Right ventricle myocardium inferior (tissue), 1 donor: Measurements from ENCODE around the gene LOXHD1. TPM values are rescaled to one million over a fixed set of nuclear protein-coding genes. Genes with fewer than 3 reads are reported as not detected.

Experiments used
- ATAC-seq: fragments of 200-7000 bp; cut with Tn5 transposase; one replicate; pipeline ENCODE4 v1.9.1; 2020; ENCODE audit warnings: mild to moderate bottlenecking, moderate library complexity
- DNase-seq: peaks from one replicate; pipeline ENCODE4 v3.0.0; 2021; ENCODE audit errors: missing footprints
- intact Hi-C: fragments of 100-400 bp; cut with DNase I; formaldehyde crosslinking; loops from one replicate; pipeline ENCODE4 v1.11.0; 2022
- total RNA-seq: library from RNA; stranded (reverse); fragmentation: NEBNext Ultra II Directional; extraction: Animal tissue kit (Norgen Biotek cat#: 25700); gene quantifications from one replicate; pipeline ENCODE4 v1.2.1, GENCODE V29; 2021
- donor health status: DM: no; HTN: yes; CAD: no; lungs with severe emphysema.

Gene LOXHD1
- total RNA-seq, 1 donor from 2014 or later, result 0.35 TPM

- no peak for ATAC-seq
- intact Hi-C loops, result no loop called here
These were observed 19.3 kb upstream of the LOXHD1 start for GRCh38 chr18:46676182-46676835.

GRCh38 chr18:46675112-46675511, 18.1 kb upstream of the LOXHD1 start:
- intact Hi-C loops, result no loop called here
- ATAC-seq (no peak), DNase-seq (peak; percentile 34)

More at GRCh38 chr18:46676182-46676835, 19.3 kb upstream of the LOXHD1 start:
- peak; percentile 25 for DNase-seq

GRCh38 chr18:46672062-46672970, 15.3 kb upstream of the LOXHD1 start:
- intact Hi-C loops, result no loop called here
- DNase-seq, result peak; percentile 64

GRCh38 chr18:46668694-46669093, 11.7 kb upstream of the LOXHD1 start:
- DNase-seq, result peak; percentile 27
- no peak for ATAC-seq
- intact Hi-C loops, result no loop called here

More at GRCh38 chr18:46672062-46672970, 15.3 kb upstream of the LOXHD1 start:
- ATAC-seq, result no peak

GRCh38 chr18:46668135-46668534, 11.1 kb upstream of the LOXHD1 start:
- no peak for ATAC-seq
- peak; percentile 53 for DNase-seq
- intact Hi-C loops, result no loop called here

GRCh38 chr18:46663539-46663938, 6.5 kb upstream of the LOXHD1 start:
- intact Hi-C loops, result no loop called here
- no peak for DNase-seq
- no peak for ATAC-seq

- DNase-seq (no peak), ATAC-seq (no peak)
- intact Hi-C loops, result no loop called here
These were observed 4.1 kb upstream of the LOXHD1 start for GRCh38 chr18:46660957-46661749.

- DNase-seq, result no peak
- intact Hi-C loops, result loop anchor here (2.0 to 5.0 kb wide), 4 partner anchors 177 to 513 kb away; no protein-coding TSS in a partner anchor
- ATAC-seq, result no peak
These were observed 2.5 kb upstream of the LOXHD1 start for GRCh38 chr18:46659484-46659883.

GRCh38 chr18:46656326-46657114, 500 bp downstream of the LOXHD1 start:
- ATAC-seq (no peak), DNase-seq (no peak)
- intact Hi-C loops, result loop anchor here (5.0 kb wide), 2 partner anchors 174 to 374 kb away; no protein-coding TSS in a partner anchor

GRCh38 chr18:46652372-46652771, 4.6 kb downstream of the LOXHD1 start:
- intact Hi-C loops, result no loop called here
- DNase-seq, result no peak

GRCh38 chr18:46650681-46651080, 6.3 kb downstream of the LOXHD1 start:
- no peak for ATAC-seq
- intact Hi-C loops, result no loop called here
- DNase-seq, result no peak

More at GRCh38 chr18:46652372-46652771, 4.6 kb downstream of the LOXHD1 start:
- ATAC-seq, result no peak

GRCh38 chr18:46649071-46649862, 7.8 kb downstream of the LOXHD1 start:
- intact Hi-C loops, result no loop called here
- ATAC-seq (peak; percentile 52), DNase-seq (no peak)

GRCh38 chr18:46646468-46646867, 10.6 kb downstream of the LOXHD1 start:
- intact Hi-C loops, result no loop called here
- ATAC-seq, result no peak
- no peak for DNase-seq

GRCh38 chr18:46642561-46642960, 14.5 kb downstream of the LOXHD1 start:
- DNase-seq (no peak), ATAC-seq (no peak)
- intact Hi-C loops, result no loop called here

- intact Hi-C loops, result no loop called here
- DNase-seq (no peak), ATAC-seq (no peak)
These were observed 15.1 kb downstream of the LOXHD1 start for GRCh38 chr18:46641917-46642316.

GRCh38 chr18:46639386-46639785, 17.6 kb downstream of the LOXHD1 start:
- intact Hi-C loops, result no loop called here
- DNase-seq (no peak), ATAC-seq (no peak)

GRCh38 chr18:46636040-46636630, 20.9 kb downstream of the LOXHD1 start:
- no peak for DNase-seq
- no peak for ATAC-seq
- intact Hi-C loops, result no loop called here
